H1 (cell line): Measurements from ENCODE around the gene KRT6C. TPM values are rescaled to one million over a fixed set of nuclear protein-coding genes. Genes with fewer than 3 reads are reported as not detected.

ENCODE experiments used
- CTCF ChIA-PET: fragments of 300-600 bp; sonication (Branson Sonifier 250); formaldehyde crosslinking; loops from one replicate; lab custom pipeline; 2021; ENCODE audit not compliant: partially characterized antibody; lab: Charles Lee
- POLR2A ChIA-PET: fragments of 300-600 bp; sonication (Branson Sonifier 250); formaldehyde crosslinking; loops from one replicate; lab custom pipeline; 2021; ENCODE audit warnings: inconsistent platforms; ENCODE audit not compliant: partially characterized antibody; lab: Charles Lee
- DNase-seq, 2 experiments: peaks; one replicate each; pipeline versions ENCODE4 v3.0.0 to v3.0.0-alpha.2; 2010 to 2022; ENCODE audit warnings: low spot score in 2 of 2, low read depth in 1 of 2, mixed read lengths in 1 of 2
- FAIRE-seq: peaks from 2 replicates; lab custom pipeline; 2011; peaks lifted over from hg19 to GRCh38; lab: Jason Lieb, UNC
- H2AFZ ChIP-seq: 2 replicates; pipeline ENCODE4 v1.8.1; 2012; ENCODE audit warnings: low read length, inconsistent platforms
- H2AK5ac ChIP-seq: 2 replicates; pipeline ENCODE4 v1.6.1; 2013; ENCODE audit warnings: low read depth, low read length
- H2BK120ac ChIP-seq: replicated peaks from 2 replicates; pipeline ENCODE3; 2013; ENCODE audit warnings: low read depth, low read length, inconsistent platforms
- H2BK12ac ChIP-seq: 2 replicates; pipeline ENCODE4 v1.6.1; 2013; ENCODE audit warnings: low read depth, low read length
- H2BK15ac ChIP-seq: 2 replicates; pipeline ENCODE4 v1.6.1; 2013; ENCODE audit warnings: low read length
- H2BK20ac ChIP-seq: 2 replicates; pipeline ENCODE4 v1.6.1; 2013; ENCODE audit warnings: low read length
- H2BK5ac ChIP-seq: 2 replicates; pipeline ENCODE4 v1.6.1; 2013; ENCODE audit warnings: low read depth, low read length
- H3K14ac ChIP-seq: 2 replicates; pipeline ENCODE4 v1.6.1; 2013; ENCODE audit warnings: inconsistent platforms; ENCODE audit not compliant: insufficient read length
- H3K18ac ChIP-seq: 2 replicates; pipeline ENCODE4 v1.6.1; 2013; ENCODE audit warnings: low read length; ENCODE audit errors: extremely low read depth
- H3K23ac ChIP-seq: 2 replicates; pipeline ENCODE4 v1.6.1; 2013; ENCODE audit warnings: inconsistent platforms; ENCODE audit not compliant: insufficient read length
- H3K23me2 ChIP-seq: 2 replicates; pipeline ENCODE4 v1.6.1; 2013; ENCODE audit warnings: low read depth, low read length
- H3K27ac ChIP-seq: 2 replicates; pipeline ENCODE4 v1.6.1; 2011; ENCODE audit warnings: low read depth, low read length, inconsistent platforms
- H3K27me3 ChIP-seq, 4 experiments: replicated peaks in 1 of 4; 1 replicate in 1 of 4; 2 replicates in 3 of 4; pipeline versions ENCODE4 v1.6.1 to v1.8.1; 2011 to 2013; ENCODE audit warnings: low read length in 3 of 4, mild to moderate bottlenecking in 3 of 4, inconsistent platforms in 2 of 4, mixed read lengths in 2 of 4, moderate library complexity in 1 of 4; ENCODE audit not compliant: control insufficient read depth in 3 of 4, insufficient read depth in 3 of 4; ENCODE audit errors: extremely low read depth in 1 of 4
- H3K36me3 ChIP-seq, 4 experiments: 2 replicates each; pipeline versions ENCODE4 v1.6.1 to v1.8.1; 2011 to 2013; ENCODE audit warnings: mild to moderate bottlenecking in 4 of 4, low read length in 3 of 4, moderate library complexity in 2 of 4, control low read depth in 1 of 4, inconsistent platforms in 1 of 4; ENCODE audit not compliant: insufficient read depth in 4 of 4, control insufficient read depth in 2 of 4
- H3K4ac ChIP-seq: replicated peaks from 2 replicates; pipeline ENCODE3; 2013; ENCODE audit warnings: low read length, low read depth, mixed read lengths, inconsistent platforms; ENCODE audit not compliant: insufficient read length
- H3K4me1 ChIP-seq, 4 experiments: replicated peaks in 1 of 4; 1 replicate in 1 of 4; 2 replicates in 3 of 4; pipeline versions ENCODE4 v1.6.1 to v1.8.1; 2011 to 2013; ENCODE audit warnings: low read length in 3 of 4, inconsistent platforms in 2 of 4, mixed read lengths in 1 of 4; ENCODE audit not compliant: insufficient read depth in 4 of 4, control insufficient read depth in 3 of 4
- H3K4me2 ChIP-seq, 2 experiments: 2 replicates each; pipeline versions ENCODE4 v1.6.1 to v1.8.1; 2011 to 2013; ENCODE audit warnings: low read depth in 2 of 2, low read length in 2 of 2, control low read depth in 1 of 2, inconsistent platforms in 1 of 2, mild to moderate bottlenecking in 1 of 2; ENCODE audit not compliant: insufficient read depth in 1 of 2
- H3K4me3 ChIP-seq, 4 experiments: fragments of 200-600, 300-600 bp in 1 of 4; sonication (generic), shearing (Covaris generic), sonication (Bioruptor Twin) in 1 of 4; 2 replicates each; pipeline versions ENCODE4 v1.5.1 to v1.8.1; 2011 to 2016; ENCODE audit warnings: low read length in 4 of 4, low read depth in 3 of 4, control low read depth in 2 of 4, inconsistent platforms in 2 of 4, mild to moderate bottlenecking in 2 of 4, mixed read lengths in 1 of 4, moderate library complexity in 1 of 4; ENCODE audit not compliant: insufficient read depth in 2 of 4; ENCODE audit errors: extremely low read depth in 1 of 4
- H3K56ac ChIP-seq: replicated peaks from 2 replicates; pipeline ENCODE3; 2013; ENCODE audit warnings: low read depth, mild to moderate bottlenecking, mixed read lengths, low read length, inconsistent platforms; ENCODE audit not compliant: insufficient read length
- H3K79me1 ChIP-seq: 2 replicates; pipeline ENCODE4 v1.6.1; 2013; ENCODE audit warnings: low read depth, low read length, control low read depth
- H3K79me2 ChIP-seq, 2 experiments: 2 replicates each; pipeline versions ENCODE4 v1.6.1 to v1.8.1; 2012 to 2013; ENCODE audit warnings: low read length in 2 of 2, mild to moderate bottlenecking in 2 of 2, inconsistent platforms in 1 of 2; ENCODE audit not compliant: insufficient read depth in 2 of 2, control insufficient read depth in 1 of 2
- H3K9ac ChIP-seq, 4 experiments: replicated peaks in 1 of 4; 1 replicate in 1 of 4; 2 replicates in 3 of 4; pipeline versions ENCODE4 v1.6.1 to v1.8.1; 2011 to 2013; ENCODE audit warnings: low read depth in 3 of 4, low read length in 3 of 4, control low read depth in 2 of 4, mild to moderate bottlenecking in 2 of 4, moderate library complexity in 2 of 4, inconsistent platforms in 1 of 4; ENCODE audit errors: extremely low read depth in 1 of 4
- H3K9me3 ChIP-seq, 2 experiments: 2 replicates each; pipeline versions ENCODE4 v1.6.1 to v1.8.1; 2012 to 2013; ENCODE audit warnings: mild to moderate bottlenecking in 2 of 2, moderate library complexity in 2 of 2, control low read depth in 1 of 2, inconsistent platforms in 1 of 2, low read depth in 1 of 2, low read length in 1 of 2, mixed read lengths in 1 of 2; ENCODE audit not compliant: insufficient read depth in 2 of 2
- H4K20me1 ChIP-seq, 2 experiments: replicated peaks in 1 of 2; 2 replicates each; pipeline versions ENCODE3 to v1.8.1; 2011 to 2013; ENCODE audit warnings: inconsistent platforms in 2 of 2, low read length in 2 of 2, mild to moderate bottlenecking in 1 of 2; ENCODE audit not compliant: insufficient read depth in 2 of 2, control insufficient read depth in 1 of 2
- H4K5ac ChIP-seq: 2 replicates; pipeline ENCODE4 v1.6.1; 2013; ENCODE audit warnings: low read length, low read depth, mixed read lengths, inconsistent platforms; ENCODE audit not compliant: insufficient read length
- H4K8ac ChIP-seq: 2 replicates; pipeline ENCODE4 v1.8.0; 2013; ENCODE audit warnings: mild to moderate bottlenecking, moderate library complexity, low read length, inconsistent platforms; ENCODE audit not compliant: insufficient read depth; ENCODE audit errors: extremely low read depth
- H4K91ac ChIP-seq: replicated peaks from 2 replicates; pipeline ENCODE3; 2013; ENCODE audit warnings: low read length, mixed read lengths, inconsistent platforms; ENCODE audit not compliant: insufficient read length
- BACH1 ChIP-seq: IDR thresholded peaks from 2 replicates; pipeline ENCODE4 v1.6.1; 2012; ENCODE audit warnings: low read length, improper control_type of control experiment
- BRCA1 ChIP-seq: IDR thresholded peaks from 2 replicates; pipeline ENCODE4 v1.6.1; 2012; ENCODE audit warnings: low read depth, low read length, improper control_type of control experiment
- CBX5 ChIP-seq: fragments of 300-800, 300-1000 bp; sonication (generic); IDR thresholded peaks from 2 replicates; pipeline ENCODE4 v1.7.1; 2016; ENCODE audit warnings: antibody characterized with exemption, low read length, low read depth
- CHD1 ChIP-seq: IDR thresholded peaks from 2 replicates; pipeline ENCODE4 v1.6.1; 2012; ENCODE audit warnings: low read depth, low read length, improper control_type of control experiment
- CHD2 ChIP-seq: IDR thresholded peaks from 2 replicates; pipeline ENCODE4 v1.6.1; 2012; ENCODE audit warnings: low read length, improper control_type of control experiment
- E2F6 ChIP-seq: IDR thresholded peaks from 2 replicates; pipeline ENCODE4 v1.6.1; 2012; ENCODE audit warnings: inconsistent platforms
- EZH2 ChIP-seq: fragments of 200-600 bp; sonication (generic); IDR thresholded peaks from 2 replicates; pipeline ENCODE4 v1.7.1; 2012; ENCODE audit warnings: low read depth, mild to moderate bottlenecking, moderate library complexity, low read length, inconsistent platforms; ENCODE audit not compliant: severe bottlenecking
- KDM4A ChIP-seq: IDR thresholded peaks from one replicate; pipeline ENCODE4 v1.7.1; 2012; ENCODE audit warnings: low read depth, mild to moderate bottlenecking, moderate library complexity, low read length, inconsistent platforms; ENCODE audit not compliant: severe bottlenecking
- NRF1 ChIP-seq: IDR thresholded peaks from 2 replicates; pipeline ENCODE4 v1.6.1; 2011; ENCODE audit warnings: mild to moderate bottlenecking, low read depth, low read length, improper control_type of control experiment
- RFX5 ChIP-seq: IDR thresholded peaks from 2 replicates; pipeline ENCODE4 v1.6.1; 2011; ENCODE audit warnings: low read depth, low read length, improper control_type of control experiment, borderline replicate concordance
- RXRA ChIP-seq: IDR thresholded peaks from 2 replicates; pipeline ENCODE4 v1.6.1; 2011; ENCODE audit warnings: low read depth, mild to moderate bottlenecking, low read length, moderate library complexity; ENCODE audit not compliant: insufficient read depth
- TAF1 ChIP-seq: IDR thresholded peaks from 2 replicates; pipeline ENCODE4 v1.6.1; 2011; ENCODE audit warnings: mild to moderate bottlenecking, low read depth, low read length
- TBP ChIP-seq: IDR thresholded peaks from 2 replicates; pipeline ENCODE4 v1.6.1; 2011; ENCODE audit warnings: low read depth, low read length, improper control_type of control experiment
- TEAD4 ChIP-seq: IDR thresholded peaks from 2 replicates; pipeline ENCODE4 v1.6.1; 2012; ENCODE audit warnings: low read depth, low read length, inconsistent platforms, mixed read lengths
- WGBS, 2 experiments: shearing (Covaris generic) in 1 of 2; methylation state at CpG; one replicate each; pipeline versions ENCODE4 v1.1.6 to v1.1.7; 2013 to 2015; ENCODE audit warnings: low lambda C conversion rate in 2 of 2, mixed read lengths in 2 of 2, inconsistent platforms in 1 of 2, low coverage in 1 of 2, missing lambda C conversion rate in 1 of 2; ENCODE audit not compliant: insufficient replicate concordance in 2 of 2, insufficient coverage in 1 of 2, insufficient read length in 1 of 2; ENCODE audit errors: extremely low coverage in 1 of 2, missing lambda C conversion rate in 1 of 2; 5-methylcytosine and 5-hydroxymethylcytosine counted together
- polyA plus RNA-seq, 7 experiments: library from polyadenylated mRNA; depleted of rRNA in 3 of 7; stranded (reverse) in 5 of 7; unstranded in 2 of 7; fragments of >200 nt in 5 of 7; fragments of 200-250 nt in 2 of 7; gene quantifications; 1 replicate in 5 of 7; 2 replicates in 1 of 7; 4 replicates in 1 of 7; pipeline versions ENCODE4 v1.2.1 to v1.2.3, GENCODE V29; 2011 to 2013; ENCODE audit warnings: missing spikeins in 2 of 7, mixed read lengths in 2 of 7
- total RNA-seq: library from RNA; stranded (reverse); fragmentation: NEBNext Ultra II Directional; extraction: Animal tissue kit (Norgen Biotek cat#: 25700); gene quantifications from 2 replicates; pipeline ENCODE4 v1.2.1, GENCODE V29; 2021

The KRT6C gene
- total and polyA plus RNA-seq, 2 of the 8 experiments (the other 6 are each of a cell fraction or from before 2014, with no cell fraction given), result not detected

- 50% methylated on average over 6 of the region's 6 CpGs; no CpG with 5 or more reads in 1 of the 2 experiments for whole genome bisulfite sequencing, 2 experiments
- no peaks in the 10 kb centered on the region for H3K79me1 ChIP-seq
- no peak overlapping the region for H3K23ac ChIP-seq
- no peaks in the 10 kb centered on the region for H3K36me3 ChIP-seq
- H2BK15ac ChIP-seq, result no peak overlapping the region
- no peak overlapping the region for H3K4ac ChIP-seq
- H4K20me1 ChIP-seq, result no peaks in the 10 kb centered on the region
- peak; percentile 39 to 56 for DNase-seq
- H4K8ac ChIP-seq, result no peak overlapping the region
- H2AK5ac ChIP-seq, result no peak overlapping the region
- peaks cover 0 to 5% (median 3%) of the 10 kb centered on the region in 4 experiments; a peak in 3 of 7 replicates for H3K4me1 ChIP-seq
- ChIA-PET POLR2A (no interaction called here), CTCF (interaction anchor here (0.7 to 1.3 kb wide), 7 partner anchors 14 to 140 kb away, joined by 3 to 6 read pairs (median 3); no protein-coding TSS in a partner anchor)
- FAIRE-seq, result no peak
- no peak overlapping the region for H3K4me3 ChIP-seq
- H3K27me3 ChIP-seq, result no peaks in the 10 kb centered on the region; a peak in 2 of 7 replicates
- H2AFZ ChIP-seq, result peak overlapping the region; percentile 96
- H3K18ac ChIP-seq, result no peak overlapping the region
- H3K79me2 ChIP-seq, result no peaks in the 10 kb centered on the region
- no peaks in the 10 kb centered on the region for H3K23me2 ChIP-seq
- H2BK12ac ChIP-seq, result no peak overlapping the region
- no peak overlapping the region for H2BK120ac ChIP-seq
- no peaks in the 10 kb centered on the region for H3K9me3 ChIP-seq
- H2BK5ac ChIP-seq, result 0 out of 2 replicates have a peak overlapping the region, but pooled peaks have one; percentile 26
- H3K27ac ChIP-seq, result no peak overlapping the region
- no peak overlapping the region for H2BK20ac ChIP-seq
- no peak overlapping the region for H4K91ac ChIP-seq
- H3K56ac ChIP-seq, result no peak overlapping the region
- H3K14ac ChIP-seq, result no peak overlapping the region
- peak overlapping the region; percentile 38 to 42; a peak in 3 of 4 replicates for H3K4me2 ChIP-seq
- H3K9ac ChIP-seq, result no peak overlapping the region
- no peak overlapping the region for H4K5ac ChIP-seq
- TF ChIP-seq NRF1 (no peak), RFX5 (no peak), TBP (peak; percentile 19; the same call in 1 of the 2 replicates), CBX5 (no peak), TAF1 (0 out of 2 replicates have a peak, but pooled peaks have one; percentile 26), BRCA1 (no peak), KDM4A (no peak), RXRA (no peak), TEAD4 (peak; percentile 70), CHD2 (no peak), CHD1 (no peak), EZH2 (no peak), E2F6 (no peak), BACH1 (no peak)
Measured at GRCh38 chr12:52442600-52443061, 31.0 kb downstream of the KRT6C start.
